ENCODE measurements around the gene SFT2D3.

DNA sequence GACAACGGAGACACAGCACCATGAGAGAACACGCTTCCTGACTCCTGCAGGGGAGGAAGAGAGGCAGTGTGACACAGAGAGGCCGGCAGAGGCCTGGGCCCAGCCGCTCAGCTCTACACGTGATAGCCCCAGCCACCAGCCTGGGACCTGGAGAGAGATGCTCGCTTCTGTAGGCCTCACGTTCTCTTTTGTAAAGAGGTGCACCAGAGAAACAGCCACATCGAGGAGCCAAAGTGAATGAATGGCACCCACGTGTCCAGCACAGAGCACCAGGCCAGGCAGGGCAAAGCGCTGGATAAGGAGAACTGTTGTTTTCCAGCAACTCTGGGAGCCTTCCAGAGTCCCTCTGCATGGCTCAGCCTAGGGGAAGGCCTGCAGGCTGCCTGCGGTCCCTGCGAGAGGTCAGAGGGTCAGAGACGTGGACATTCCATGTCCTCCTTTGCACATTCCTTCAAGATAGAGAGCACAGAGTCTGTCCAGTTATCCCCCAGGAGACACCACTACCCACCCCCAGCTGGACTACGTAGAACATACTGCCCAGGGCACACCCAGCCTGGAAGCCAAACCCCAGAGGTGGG, 40.1 kb upstream of the SFT2D3 start:
- TF ChIP-seq POLR2A (IDR thresholded peaks at IDR 0.05; ENCODE audit: low read length) = no peak
- TF ChIP-seq GATA1 (IDR thresholded peaks at IDR 0.05; ENCODE audit: low read depth, low read length) = no peak

Data from erythroblast (primary cell).